ENCODE data around the gene ITGB1. TPM values are rescaled to one million over a fixed set of nuclear protein-coding genes. Genes with fewer than 3 reads are reported as not detected.

The ITGB1 gene
- total and polyA plus RNA-seq, 9 of the 15 experiments (the other 6 are each of a cell fraction or from before 2014, with no cell fraction given): 40.2 to 194 (median 155) TPM

DNA sequence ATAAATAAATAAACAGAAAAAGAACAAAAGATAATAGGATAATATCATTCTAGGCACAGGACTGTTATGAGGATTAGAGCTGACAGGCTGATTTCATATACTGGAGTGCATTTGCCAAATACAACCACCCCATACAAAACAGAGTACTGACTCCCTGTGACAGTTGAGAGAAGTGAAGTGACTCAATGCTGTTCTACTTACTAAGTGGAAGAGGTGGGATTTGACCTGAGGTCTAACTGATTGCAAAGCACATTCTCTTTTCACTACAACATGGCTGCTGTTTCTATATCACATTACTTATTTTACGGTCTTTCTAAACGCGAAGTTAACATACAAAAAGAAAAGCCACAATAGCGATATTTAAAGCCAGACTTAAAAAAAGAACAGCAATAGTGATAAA is 51.4 kb downstream of the ITGB1 start:
- no peak overlapping the region for H2AFZ ChIP-seq (ENCODE audit: low read depth, low read length)
- FAIRE-seq (peak; percentile 60), ATAC-seq (peak; percentile 38; the same call in 2 of the 3 replicates), DNase-seq (ENCODE audit: extremely low read depth in 1 of 4, low spot score in 3 of 4) (no peak)
- no peaks in the 10 kb centered on the region for H3K4me1 ChIP-seq (replicated peaks in 1 of 2; ENCODE audit: control insufficient read depth in 2 of 2, insufficient read depth in 2 of 2, low read length in 2 of 2)
- H4K20me1 ChIP-seq (replicated peaks; ENCODE audit: control insufficient read depth, insufficient read depth, low read length): no peaks in the 10 kb centered on the region
- no peaks in the 10 kb centered on the region for H3K9me3 ChIP-seq (replicated peaks; ENCODE audit: control insufficient read depth, insufficient read depth, low read depth, low read length)
- WGBS (ENCODE audit: insufficient coverage, low coverage, missing lambda C conversion rate): 79% methylated on average over 4 of the region's 4 CpGs
- H3K27me3 ChIP-seq (ENCODE audit: control insufficient read depth in 2 of 2, insufficient read depth in 2 of 2, low read length in 2 of 2): no peaks in the 10 kb centered on the region
- no peak overlapping the region for H3K4me2 ChIP-seq (ENCODE audit: insufficient read depth, low read length)
- no peak overlapping the region for H3K4me3 ChIP-seq
- TF ChIP-seq RBM22 (IDR thresholded peaks at IDR 0.05; ENCODE audit: low read depth, low read length, poor library complexity, severe bottlenecking) (peak; percentile 37), CBFA2T3 (IDR thresholded peaks at IDR 0.05) (no peak), GATAD2A (IDR thresholded peaks at IDR 0.05) (no peak)
- H3K36me3 ChIP-seq (ENCODE audit: control insufficient read depth, insufficient read depth, low read length): peaks cover 86% of the 10 kb centered on the region
- in situ Hi-C loops (cut with MboI): no loop called here
- POLR2A ChIA-PET: no interaction called here
- no peaks in the 10 kb centered on the region for H3K9me1 ChIP-seq (ENCODE audit: control insufficient read depth, insufficient read depth, low read length)
- H3K79me2 ChIP-seq (ENCODE audit: control insufficient read depth, insufficient read depth, low read length): 0 out of 3 replicates have a peak, but pooled peaks cover 2% of the 10 kb centered on the region
- BruUV-seq (replicated peaks): no TSS peak
- H3K27ac ChIP-seq (ENCODE audit: extremely low read depth, low read depth, low read length): no peak overlapping the region
- CTCF ChIA-PET (ENCODE audit: low intra/inter-chr PET ratio): no interaction called here
- H3K9ac ChIP-seq (ENCODE audit: insufficient read depth in 1 of 2, low read depth in 2 of 2, low read length in 2 of 2): no peak overlapping the region
- intact Hi-C loops (cut with micrococcal nuclease): no loop called here

DNA sequence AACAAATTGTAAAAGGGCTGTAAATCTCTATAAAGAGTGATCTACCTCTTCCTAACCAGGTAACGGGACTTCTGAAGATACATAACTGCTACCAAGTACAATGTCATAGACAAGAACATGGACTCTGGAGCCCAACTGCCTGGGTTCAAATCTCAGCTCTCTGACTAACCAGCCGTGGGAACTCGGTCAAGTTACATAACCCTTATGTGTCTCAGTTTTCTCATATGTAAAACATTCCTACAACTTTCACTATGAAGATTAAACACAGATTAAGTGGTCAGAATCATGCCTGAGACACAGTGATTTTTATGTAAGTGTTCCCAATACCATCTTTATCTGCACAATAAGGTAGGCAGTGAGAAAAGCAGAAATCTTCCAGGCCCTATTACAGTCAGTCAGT is 52.6 kb downstream of the ITGB1 start:
- peaks cover 78% of the 10 kb centered on the region for H3K36me3 ChIP-seq (ENCODE audit: control insufficient read depth, insufficient read depth, low read length)
- no peaks in the 10 kb centered on the region for H3K9me1 ChIP-seq (ENCODE audit: control insufficient read depth, insufficient read depth, low read length)
- H3K79me2 ChIP-seq (ENCODE audit: control insufficient read depth, insufficient read depth, low read length): 0 out of 3 replicates have a peak, but pooled peaks cover 2% of the 10 kb centered on the region
- H3K27me3 ChIP-seq (ENCODE audit: control insufficient read depth in 2 of 2, insufficient read depth in 2 of 2, low read length in 2 of 2): no peaks in the 10 kb centered on the region
- WGBS (ENCODE audit: insufficient coverage, low coverage, missing lambda C conversion rate): 89% methylated on average over 3 of the region's 3 CpGs
- H3K4me3 ChIP-seq: no peak overlapping the region
- in situ Hi-C loops (cut with MboI) (no loop called here), intact Hi-C loops (cut with micrococcal nuclease) (no loop called here)
- no peak overlapping the region for H3K27ac ChIP-seq (ENCODE audit: extremely low read depth, low read depth, low read length)
- no peak overlapping the region for H2AFZ ChIP-seq (ENCODE audit: low read depth, low read length)
- BruUV-seq (replicated peaks): no TSS peak
- no peaks in the 10 kb centered on the region for H3K4me1 ChIP-seq (replicated peaks in 1 of 2; ENCODE audit: control insufficient read depth in 2 of 2, insufficient read depth in 2 of 2, low read length in 2 of 2)
- FAIRE-seq (no peak), ATAC-seq (no peak), DNase-seq (ENCODE audit: extremely low read depth in 1 of 4, low spot score in 3 of 4) (no peak)
- no peaks in the 10 kb centered on the region for H4K20me1 ChIP-seq (replicated peaks; ENCODE audit: control insufficient read depth, insufficient read depth, low read length)
- ChIA-PET CTCF (ENCODE audit: low intra/inter-chr PET ratio) (no interaction called here), POLR2A (no interaction called here)
- H3K4me2 ChIP-seq (ENCODE audit: insufficient read depth, low read length): no peak overlapping the region
- H3K9me3 ChIP-seq (replicated peaks; ENCODE audit: control insufficient read depth, insufficient read depth, low read depth, low read length): no peaks in the 10 kb centered on the region
- H3K9ac ChIP-seq (ENCODE audit: insufficient read depth in 1 of 2, low read depth in 2 of 2, low read length in 2 of 2): no peak overlapping the region
- TF ChIP-seq ZNF668 (CRISPR knock-in tag; IDR thresholded peaks at IDR 0.05) (no peak), IRF9 (tag; IDR thresholded peaks at IDR 0.05) (no peak), HNRNPUL1 (IDR thresholded peaks at IDR 0.05; ENCODE audit: low read length) (no peak), TSC22D4 (tag; IDR thresholded peaks at IDR 0.05) (no peak), E2F3 (CRISPR knock-in tag; IDR thresholded peaks at IDR 0.05) (no peak), SMAD4 (CRISPR knock-in tag; conservative IDR thresholded peaks at IDR 0.05) (no peak), ZNF639 (CRISPR knock-in tag; conservative IDR thresholded peaks at IDR 0.05 in 1 of 2, IDR thresholded peaks at IDR 0.05 in 1 of 2) (no peak), NKRF (IDR thresholded peaks at IDR 0.05; ENCODE audit: borderline replicate concordance) (no peak)
